ENCODE results near the gene NEK1. TPM values are rescaled to one million over a fixed set of nuclear protein-coding genes. Genes with fewer than 3 reads are reported as not detected.
"Not testable (repeated sequence)": the region's sequence is repeated elsewhere in the genome, so short reads cannot be mapped to it uniquely, and the experiment has no call there.

Gene NEK1
- total and polyA plus RNA-seq, 2 donors (not counting 3 experiments of a cell fraction or from before 2014, with no cell fraction given), result 2.6 to 10.1 TPM

- BruUV-seq (replicated peaks); DNase-seq (ENCODE audit: low read depth, low spot score); H2AFZ ChIP-seq (ENCODE audit: low read depth, low read length); POLR2A ChIA-PET; FAIRE-seq; dilution Hi-C loops (cut with MboI; ENCODE audit: extremely low pct_ligation_motif_present, low sequenced_read_pairs); H3K9me3 ChIP-seq (replicated peaks; ENCODE audit: control insufficient read depth, insufficient read depth, low read length); H3K27me3 ChIP-seq (ENCODE audit: control insufficient read depth in 2 of 2, insufficient read depth in 2 of 2, low read length in 2 of 2); H3K4me2 ChIP-seq (ENCODE audit: insufficient read depth, low read length); H3K4me3 ChIP-seq (replicated peaks in 1 of 3; ENCODE audit: insufficient read depth in 1 of 3, low read depth in 1 of 3, low read length in 3 of 3); H3K79me2 ChIP-seq (ENCODE audit: control insufficient read depth, insufficient read depth, low read length); H3K4me1 ChIP-seq (ENCODE audit: control insufficient read depth, extremely low read depth, insufficient read depth, low read length); H3K36me3 ChIP-seq (ENCODE audit: control insufficient read depth in 2 of 2, extremely low read depth in 1 of 2, insufficient read depth in 2 of 2, low read length in 2 of 2); H3K9me1 ChIP-seq (replicated peaks; ENCODE audit: control insufficient read depth, extremely low read depth, insufficient read depth, low read length); H4K20me1 ChIP-seq (replicated peaks; ENCODE audit: control insufficient read depth, extremely low read depth, insufficient read depth, low read length); H3K27ac ChIP-seq (ENCODE audit: insufficient read depth, low read depth, low read length); H3K9ac ChIP-seq (replicated peaks; ENCODE audit: extremely low read depth, insufficient read depth, low read length): not testable (repeated sequence)
- intact Hi-C loops (cut with micrococcal nuclease), result loop anchor here (5.0 kb wide), 1 partner anchor 907 kb away; no protein-coding TSS in a partner anchor
- CTCF ChIA-PET, result interaction anchor here (7.6 kb wide), 1 partner anchor 572 kb away, joined by 96 read pairs; no protein-coding TSS in a partner anchor
Measured at GRCh38 chr4:169494234-169494633, 118.1 kb downstream of the NEK1 start.

GRCh38 chr4:169493164-169493524 lies 119.2 kb downstream of the NEK1 start:
- H3K9ac ChIP-seq (replicated peaks; ENCODE audit: extremely low read depth, insufficient read depth, low read length), result no peak overlapping the region
- H3K36me3 ChIP-seq (ENCODE audit: control insufficient read depth in 2 of 2, extremely low read depth in 1 of 2, insufficient read depth in 2 of 2, low read length in 2 of 2), result no peaks in the 10 kb centered on the region
- no TSS peak for BruUV-seq (replicated peaks)
- no peaks in the 10 kb centered on the region for H4K20me1 ChIP-seq (replicated peaks; ENCODE audit: control insufficient read depth, extremely low read depth, insufficient read depth, low read length)
- H3K9me1 ChIP-seq (replicated peaks; ENCODE audit: control insufficient read depth, extremely low read depth, insufficient read depth, low read length), result no peaks in the 10 kb centered on the region
- no peaks in the 10 kb centered on the region for H3K9me3 ChIP-seq (replicated peaks; ENCODE audit: control insufficient read depth, insufficient read depth, low read length)
- ChIA-PET POLR2A (no interaction called here), CTCF (interaction anchor here (0.6 to 7.6 kb wide), 21 partner anchors 11 to 571 kb away, joined by 3 to 96 read pairs (median 3); partner anchors contain the start of gene CBR4)
- H3K4me3 ChIP-seq (replicated peaks in 1 of 3; ENCODE audit: insufficient read depth in 1 of 3, low read depth in 1 of 3, low read length in 3 of 3), result no peak overlapping the region
- no peaks in the 10 kb centered on the region for H3K27me3 ChIP-seq (ENCODE audit: control insufficient read depth in 2 of 2, insufficient read depth in 2 of 2, low read length in 2 of 2)
- FAIRE-seq (no peak), DNase-seq (ENCODE audit: low read depth, low spot score) (no peak)
- intact Hi-C loops (cut with micrococcal nuclease) (loop anchor here (1.0 to 5.0 kb wide), 3 partner anchors 73 to 906 kb away; no protein-coding TSS in a partner anchor), dilution Hi-C loops (cut with MboI; ENCODE audit: extremely low pct_ligation_motif_present, low sequenced_read_pairs) (no loop called here)
- no peaks in the 10 kb centered on the region for H3K4me1 ChIP-seq (ENCODE audit: control insufficient read depth, extremely low read depth, insufficient read depth, low read length)
- no peak overlapping the region for H3K27ac ChIP-seq (ENCODE audit: insufficient read depth, low read depth, low read length)
- H3K4me2 ChIP-seq (ENCODE audit: insufficient read depth, low read length), result no peak overlapping the region
- TF ChIP-seq FOS (IDR thresholded peaks at IDR 0.05; ENCODE audit: borderline replicate concordance, insufficient read depth, low read length) (no peak), CTCF (IDR thresholded peaks at IDR 0.05; ENCODE audit: extremely low read depth in 1 of 2, insufficient read depth in 1 of 2, low read depth in 1 of 2, low read length in 2 of 2) (no peak), MYC (IDR thresholded peaks at IDR 0.05; ENCODE audit: low read depth, low read length) (no peak), POLR2AphosphoS5 (IDR thresholded peaks at IDR 0.05; ENCODE audit: insufficient read depth, low read depth, low read length) (no peak), MAX (IDR thresholded peaks at IDR 0.05; ENCODE audit: insufficient read depth, insufficient read length) (no peak), JUN (IDR thresholded peaks at IDR 0.05; ENCODE audit: borderline replicate concordance, insufficient read depth, insufficient read length, low read depth) (no peak), EZH2 (IDR thresholded peaks at IDR 0.05; ENCODE audit: borderline replicate concordance, low read depth, low read length, severe bottlenecking) (no peak), POLR2A (IDR thresholded peaks at IDR 0.05; ENCODE audit: low read depth, low read length) (no peak), GATA2 (IDR thresholded peaks at IDR 0.05; ENCODE audit: insufficient read depth, insufficient read length, low read depth, low read length) (no peak)
- no peaks in the 10 kb centered on the region for H3K79me2 ChIP-seq (ENCODE audit: control insufficient read depth, insufficient read depth, low read length)
- no peak overlapping the region for H2AFZ ChIP-seq (ENCODE audit: low read depth, low read length)

Measured in endothelial cell of umbilical vein (primary cell).